GM19043 (cell line): ENCODE results near the gene NBAS.
"Not testable (repeated sequence)": the region's sequence is repeated elsewhere in the genome, so short reads cannot be mapped to it uniquely, and the experiment has no call there.

ENCODE experiments used
- ATAC-seq: cut with Tn5 transposase; IDR thresholded peaks from one replicate; pipeline ENCODE4 v1.9.1; 2021; ENCODE audit warnings: low read depth; ENCODE audit not compliant: unreplicated experiment

The NBAS gene

DNA sequence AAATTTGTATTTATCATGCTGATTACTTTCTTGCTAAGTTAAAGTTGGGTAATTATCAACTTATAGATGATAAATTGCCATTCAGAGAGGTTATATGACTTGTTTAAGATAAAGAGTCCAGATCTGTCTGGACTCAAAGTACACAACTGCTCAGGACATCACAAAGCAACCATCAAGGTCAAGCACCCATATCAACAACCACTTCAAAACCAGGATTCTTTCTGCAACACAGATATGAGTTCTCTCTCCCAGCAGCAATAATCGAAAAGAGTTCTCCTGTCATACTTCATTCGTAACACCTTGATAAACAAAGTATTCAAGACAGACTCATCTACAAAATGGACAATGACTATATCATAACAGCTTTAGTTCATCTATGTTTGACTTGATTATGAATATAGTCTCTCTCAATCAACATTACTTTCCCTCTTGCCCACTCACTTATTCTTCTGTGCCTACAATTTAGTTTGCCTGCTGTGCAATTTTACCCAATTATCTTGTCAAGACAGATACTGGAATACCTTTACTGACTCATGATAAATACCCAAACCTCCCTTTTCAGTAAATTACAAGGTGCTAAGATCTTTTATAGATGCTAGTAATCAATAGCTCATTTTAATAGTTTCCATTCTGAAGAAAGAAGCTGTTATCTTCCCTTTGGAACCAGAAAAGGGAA, 281.8 kb downstream of the NBAS start:
- ATAC-seq = no peak

DNA sequence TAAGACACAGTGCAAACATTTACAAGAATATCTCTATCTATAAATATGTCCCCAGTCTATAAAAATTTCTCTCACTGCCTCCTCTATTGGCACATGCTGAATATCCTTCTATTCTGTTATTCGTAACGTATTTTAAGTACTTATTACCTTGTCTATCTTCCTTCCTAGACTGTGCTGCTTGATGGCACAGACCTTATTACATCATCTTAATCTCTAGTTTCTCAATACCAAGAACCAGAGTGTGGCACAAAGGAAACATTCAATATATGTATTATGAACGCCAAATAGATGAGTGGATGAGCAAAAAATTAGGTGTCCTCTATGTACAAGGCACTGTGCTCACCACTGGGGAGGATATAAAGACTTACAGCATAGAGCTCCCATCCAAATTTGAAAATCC, 282.8 kb downstream of the NBAS start:
- no peak for ATAC-seq

- ATAC-seq = no peak
These were observed 285.8 kb downstream of the NBAS start for GRCh38 chr2:15275346-15275745.

- no peak for ATAC-seq
These were observed 287.7 kb downstream of the NBAS start for GRCh38 chr2:15273452-15273851.

DNA sequence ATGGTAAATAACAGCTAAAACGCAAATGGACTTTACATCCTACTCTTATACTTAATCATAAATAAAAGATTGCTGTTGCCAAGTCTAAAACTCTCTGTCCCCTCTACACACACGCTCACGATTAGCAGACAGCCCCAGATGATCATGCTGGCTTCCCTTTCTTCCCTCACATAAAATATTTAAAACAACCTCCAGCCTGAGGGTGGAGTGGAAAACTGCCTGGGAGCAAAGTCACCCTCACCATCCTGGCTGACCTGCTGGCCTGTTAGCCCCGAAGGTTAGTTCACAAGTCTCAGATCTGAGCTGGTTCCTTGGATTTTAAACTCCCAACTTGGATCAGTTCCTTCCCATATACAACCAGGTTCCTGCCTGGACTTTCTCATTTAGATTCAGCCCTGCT, 288.2 kb downstream of the NBAS start:
- ATAC-seq = no peak

- no peak for ATAC-seq
These were observed 289.1 kb downstream of the NBAS start for GRCh38 chr2:15271941-15272542.

DNA sequence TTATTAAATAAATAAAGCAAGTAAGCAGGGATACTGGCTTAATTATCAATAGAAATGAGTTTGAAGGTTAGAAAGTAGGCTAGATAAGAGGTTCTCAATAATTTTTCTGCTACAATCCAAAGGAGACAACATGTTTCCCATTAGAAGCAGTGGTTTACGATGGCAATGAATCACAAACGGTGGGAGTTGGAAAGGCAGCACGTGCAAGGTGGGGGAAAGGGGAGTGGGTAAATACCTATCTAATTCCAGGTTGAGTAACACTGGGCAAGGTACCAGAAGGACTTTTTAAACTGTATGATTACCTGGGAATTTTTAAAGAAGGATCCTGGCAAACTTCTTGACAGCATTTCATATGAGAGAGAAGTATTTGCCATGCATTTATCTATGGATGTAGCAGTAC, 289.9 kb downstream of the NBAS start:
- no peak for ATAC-seq

- no peak for ATAC-seq
These were observed 292.1 kb downstream of the NBAS start for GRCh38 chr2:15269043-15269442.

- no peak for ATAC-seq
These were observed 295.2 kb downstream of the NBAS start for GRCh38 chr2:15265889-15266288.

- no peak for ATAC-seq
These were observed 297.0 kb downstream of the NBAS start for GRCh38 chr2:15263976-15264685.

- no peak for ATAC-seq
These were observed 298.3 kb downstream of the NBAS start for GRCh38 chr2:15262792-15263191.

DNA sequence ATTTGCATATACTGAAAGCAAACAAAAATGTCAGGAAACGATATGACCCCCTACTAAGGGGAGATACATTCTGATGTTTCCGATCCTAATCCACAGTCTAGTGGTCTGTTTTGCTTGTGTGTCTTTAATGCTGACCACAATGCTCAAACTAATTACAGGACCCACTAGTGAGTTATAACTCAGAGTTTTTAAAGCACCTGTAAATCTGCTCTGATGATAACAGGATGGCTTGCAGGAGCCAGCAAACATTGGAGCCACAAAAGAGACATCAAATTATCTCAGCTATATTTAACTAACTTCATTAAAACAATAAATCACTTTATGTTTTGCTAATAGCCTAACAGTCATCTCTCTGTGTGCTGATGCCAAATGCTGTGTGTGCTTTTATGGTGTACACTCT, 300.3 kb downstream of the NBAS start:
- no peak for ATAC-seq

- no peak for ATAC-seq
These were observed 300.9 kb downstream of the NBAS start for GRCh38 chr2:15260196-15260595.

DNA sequence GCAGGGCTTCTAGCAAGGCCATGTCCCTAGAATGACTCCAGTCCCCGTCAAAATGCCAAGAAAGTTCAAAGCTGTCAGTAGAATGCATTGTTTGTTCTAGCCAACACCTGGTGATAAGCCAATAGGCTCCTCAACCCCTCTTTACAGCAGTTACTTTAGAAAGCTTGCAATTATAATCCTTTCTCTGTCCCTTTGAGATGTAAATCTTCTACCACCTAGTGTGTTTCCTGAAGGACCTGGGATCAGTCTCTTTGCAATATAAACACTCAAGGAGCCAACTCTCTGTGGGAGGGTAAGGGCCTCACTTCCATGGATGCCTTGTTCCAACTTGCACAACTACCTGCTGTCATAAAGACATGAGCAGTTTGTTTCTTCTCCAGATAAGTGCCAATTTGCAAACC, 301.8 kb downstream of the NBAS start:
- no peak for ATAC-seq

DNA sequence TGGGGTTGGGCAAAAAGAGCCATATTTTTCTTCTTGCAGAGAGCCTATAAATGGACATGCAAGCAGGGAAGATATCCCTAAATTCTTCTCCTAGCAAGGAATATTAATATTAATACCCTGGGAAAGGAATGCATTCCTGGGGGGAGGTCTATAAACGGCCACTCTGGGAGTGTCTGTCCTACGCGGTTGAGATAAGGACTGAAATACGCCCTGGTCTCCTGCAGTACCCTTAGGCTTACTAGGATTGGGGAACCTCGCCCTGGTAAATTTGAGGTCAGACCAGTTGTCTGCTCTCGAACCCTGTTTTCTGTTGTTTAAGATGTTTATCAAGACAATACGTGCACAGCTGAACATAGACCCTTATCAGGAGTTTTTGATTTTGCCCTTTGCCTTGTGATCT, 302.7 kb downstream of the NBAS start:
- ATAC-seq = not testable (repeated sequence)

DNA sequence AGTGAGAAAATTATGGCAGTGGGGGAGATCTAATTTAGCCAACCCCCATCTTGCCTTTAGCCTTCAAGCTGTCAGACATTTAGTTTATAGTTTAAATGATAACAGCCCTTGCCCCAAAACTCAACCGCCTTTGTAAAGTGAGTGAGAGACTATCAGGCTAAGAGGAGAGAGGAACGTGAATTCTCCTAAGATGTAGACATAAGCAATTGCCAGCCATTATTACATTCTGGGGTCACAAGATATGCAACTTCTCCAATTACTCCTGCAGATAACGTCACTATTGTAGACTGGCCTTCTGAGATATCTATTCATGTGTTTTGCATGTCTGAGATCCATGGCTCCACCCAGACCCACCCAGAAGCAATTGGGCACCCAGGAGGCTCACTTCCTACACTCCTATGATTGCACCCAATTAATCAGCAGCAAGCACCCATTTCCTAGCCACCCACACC, 307.3 kb downstream of the NBAS start:
- no peak for ATAC-seq

DNA sequence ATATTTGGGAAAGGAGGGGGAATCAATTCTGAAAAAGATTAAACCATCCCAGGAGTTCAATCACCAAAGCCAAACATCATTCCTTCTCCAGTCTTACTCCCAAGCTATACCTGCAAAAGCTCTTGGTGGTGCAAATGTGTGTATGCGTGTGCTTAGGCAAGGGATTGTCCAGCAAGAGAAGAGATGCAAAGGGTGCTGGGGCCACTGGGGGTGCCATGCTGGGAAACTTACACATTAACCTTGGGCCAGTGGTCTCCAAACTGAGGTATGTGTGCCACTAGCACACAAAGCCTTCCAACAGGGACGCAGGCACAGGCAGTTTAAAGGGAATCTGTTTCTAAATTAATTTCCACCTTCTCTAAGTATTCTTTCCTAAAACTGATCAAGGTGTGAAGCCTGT, 307.9 kb downstream of the NBAS start:
- no peak for ATAC-seq

- ATAC-seq = no peak
These were observed 309.4 kb downstream of the NBAS start for GRCh38 chr2:15251753-15252152.

GRCh38 chr2:15250946-15251345, 310.2 kb downstream of the NBAS start:
- not testable (repeated sequence) for ATAC-seq

GRCh38 chr2:15246870-15247269, 314.3 kb downstream of the NBAS start:
- no peak for ATAC-seq

- no peak for ATAC-seq
These were observed 317.4 kb downstream of the NBAS start for GRCh38 chr2:15243762-15244161.

DNA sequence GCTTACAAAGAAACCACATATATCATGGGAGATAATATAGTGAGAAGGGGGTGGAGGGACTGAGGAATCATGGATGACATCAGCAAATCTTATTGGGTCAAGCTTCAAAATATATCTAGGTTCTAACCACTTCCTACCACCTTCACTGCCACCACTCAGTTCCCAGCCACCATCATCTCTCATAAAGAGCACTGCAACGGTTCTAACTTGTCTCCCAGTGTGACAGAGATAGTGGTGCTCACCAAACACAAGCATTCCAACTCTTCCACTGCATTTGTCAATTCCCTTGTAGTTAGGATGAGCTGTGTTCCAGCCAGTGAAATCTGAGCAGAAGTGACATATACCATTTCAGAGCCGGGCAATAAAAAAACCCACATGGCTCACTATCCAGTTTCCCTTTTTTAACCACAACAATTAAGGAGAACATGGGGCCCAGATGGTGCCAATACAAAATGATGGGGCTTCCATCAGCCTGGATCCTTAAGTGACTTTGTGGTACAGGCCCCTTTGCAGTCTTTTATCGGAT, 318.1 kb downstream of the NBAS start:
- ATAC-seq = no peak
